Measurements from ENCODE around the gene KIF25.

- TF ChIP-seq CTCF (IDR thresholded peaks at IDR 0.05) (no peak), POLR2A (IDR thresholded peaks at IDR 0.05) (no peak)
These were observed 96.2 kb downstream of the KIF25 start for GRCh38 chr6:168093634-168094033.

Data from uterus (tissue), 2 donors.